Activated CD8-positive, alpha-beta memory T cell treated with anti-CD3 and anti-CD28 coated beads, Interleukin-2, amount 50 U/mL, for 1 hour (primary cell): ENCODE results near the gene CPZ.

Experiments
- DNase-seq: peaks from one replicate; pipeline ENCODE4 v3.0.0-alpha.2; 2020; ENCODE audit errors: extremely low read depth

The CPZ gene

GRCh38 chr4:8594097-8595038, 1.8 kb downstream of the CPZ start:
- no peak for DNase-seq

GRCh38 chr4:8595237-8596087, 2.9 kb downstream of the CPZ start:
- no peak for DNase-seq

- DNase-seq, result no peak
Measured at GRCh38 chr4:8596891-8597290, 4.3 kb downstream of the CPZ start.

- no peak for DNase-seq
Measured at GRCh38 chr4:8597319-8597718, 4.8 kb downstream of the CPZ start.

GRCh38 chr4:8597791-8598190, 5.2 kb downstream of the CPZ start:
- no peak for DNase-seq

GRCh38 chr4:8598391-8599090, 6.0 kb downstream of the CPZ start:
- DNase-seq, result no peak

- no peak for DNase-seq
Measured at GRCh38 chr4:8599091-8599460, 6.5 kb downstream of the CPZ start.

GRCh38 chr4:8599657-8600056, 7.1 kb downstream of the CPZ start:
- no peak for DNase-seq

- no peak for DNase-seq
Measured at GRCh38 chr4:8600266-8600665, 7.7 kb downstream of the CPZ start.

- DNase-seq, result no peak
Measured at GRCh38 chr4:8600686-8601085, 8.1 kb downstream of the CPZ start.

GRCh38 chr4:8601086-8601485, 8.5 kb downstream of the CPZ start:
- DNase-seq, result no peak

GRCh38 chr4:8601556-8601955, 9.0 kb downstream of the CPZ start:
- DNase-seq, result no peak

- no peak for DNase-seq
Measured at GRCh38 chr4:8602686-8603430, 10.3 kb downstream of the CPZ start.

- DNase-seq, result no peak
Measured at GRCh38 chr4:8603931-8604330, 11.4 kb downstream of the CPZ start.

GRCh38 chr4:8605289-8605688, 12.7 kb downstream of the CPZ start:
- no peak for DNase-seq

- DNase-seq, result no peak
Measured at GRCh38 chr4:8606476-8606875, 13.9 kb downstream of the CPZ start.

- DNase-seq, result no peak
Measured at GRCh38 chr4:8606966-8607365, 14.4 kb downstream of the CPZ start.

- DNase-seq, result no peak
Measured at GRCh38 chr4:8607603-8608481, 15.3 kb downstream of the CPZ start.

GRCh38 chr4:8608714-8609391, 16.3 kb downstream of the CPZ start:
- no peak for DNase-seq

GRCh38 chr4:8609406-8609805, 16.8 kb downstream of the CPZ start:
- DNase-seq, result no peak
